ENCODE data around the gene LSAMP.

DNA sequence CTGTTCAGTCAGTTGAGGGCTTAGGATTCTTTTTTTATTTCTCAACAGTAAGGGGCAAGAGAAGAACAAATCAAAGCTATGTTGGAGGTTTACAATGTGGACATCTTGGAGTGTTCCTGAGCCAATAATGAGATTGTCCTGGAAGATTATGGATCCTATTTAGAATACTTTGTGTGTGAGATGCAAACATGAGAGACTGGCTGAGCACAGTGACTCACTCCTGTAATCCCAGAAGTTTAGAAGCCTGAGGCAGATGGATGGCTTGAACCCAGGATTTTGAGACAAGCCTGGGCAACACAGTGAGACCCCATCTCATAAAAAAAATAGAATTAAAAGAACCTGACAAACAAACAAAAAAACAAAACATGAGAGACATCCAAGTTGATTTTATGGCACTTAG, 470.3 kb downstream of the LSAMP start:
- TF ChIP-seq CTCF (IDR thresholded peaks at IDR 0.05) (no peak), BCL3 (IDR thresholded peaks at IDR 0.05) (no peak), POLR2A (IDR thresholded peaks at IDR 0.05; ENCODE audit: low read length) (no peak)
